Mesothelial cell of epicardium (in vitro differentiated cells): Measurements from ENCODE around the gene TRANK1. TPM values are rescaled to one million over a fixed set of nuclear protein-coding genes. Genes with fewer than 3 reads are reported as not detected.
A peak's percentile ranks its signal among the peaks of the same experiment; 100 is the strongest.

ENCODE experiments used
- DNase-seq, 2 experiments: peaks; one replicate each; pipeline ENCODE4 v3.0.0; 2021; ENCODE audit warnings: low spot score in 2 of 2; ENCODE audit not compliant: unreplicated experiment in 2 of 2
- H3K27ac Mint-ChIP-seq: 2 replicates; pipeline ENCODE4 v1.8.0; 2021; ENCODE audit warnings: mixed read lengths
- H3K27me3 Mint-ChIP-seq: 2 replicates; pipeline ENCODE4 v1.8.0; 2021; ENCODE audit warnings: low read depth, mixed read lengths
- H3K36me3 Mint-ChIP-seq: 2 replicates; pipeline ENCODE4 v1.8.0; 2021; ENCODE audit warnings: mixed read lengths
- H3K4me1 Mint-ChIP-seq: 2 replicates; pipeline ENCODE4 v1.8.0; 2021; ENCODE audit warnings: mixed read lengths
- H3K4me3 Mint-ChIP-seq: 2 replicates; pipeline ENCODE4 v1.8.0; 2021; ENCODE audit warnings: mild to moderate bottlenecking, moderate library complexity, mixed read lengths
- H3K9me3 Mint-ChIP-seq: 2 replicates; pipeline ENCODE4 v1.8.0; 2021; ENCODE audit warnings: mixed read lengths
- total RNA-seq: library from RNA; stranded (reverse); gene quantifications from 3 replicates; pipeline ENCODE4 v1.2.1, GENCODE V29; 2021
- TF ChIP-seq, protein P1 (sequence below): fragments of 200-600 bp; sonication (generic); IDR thresholded peaks from one replicate; pipeline ENCODE4 v1.5.0; 2021; ENCODE audit warnings: antibody characterized with exemption; ENCODE audit not compliant: unreplicated experiment

TRANK1 gene
- total RNA-seq, 1 donor from 2014 or later: 76.8 TPM

DNA sequence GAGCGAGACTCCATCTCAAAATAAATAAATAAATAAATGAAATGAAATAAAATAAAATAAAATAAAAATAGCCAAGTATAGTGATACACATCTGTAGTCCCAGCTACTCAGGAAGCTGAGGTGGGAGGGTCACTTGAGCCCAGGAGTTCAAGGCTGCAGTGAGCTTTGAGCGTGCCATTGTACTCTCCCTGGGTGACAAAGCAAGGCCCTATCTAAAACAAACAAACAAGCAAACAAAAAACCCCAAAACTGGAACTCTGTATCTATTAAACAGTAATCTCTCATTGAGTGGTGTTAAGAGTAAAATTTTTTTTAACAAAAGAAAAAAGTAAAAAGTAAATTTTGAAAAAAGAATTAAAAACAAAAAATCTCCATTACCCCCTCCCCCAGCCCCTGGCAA is 27.3 kb upstream of the TRANK1 start:
- DNase-seq: no peak
- no peaks in the 10 kb centered on the region for H3K27me3 Mint-ChIP-seq
- TF ChIP-seq, protein P1, sequence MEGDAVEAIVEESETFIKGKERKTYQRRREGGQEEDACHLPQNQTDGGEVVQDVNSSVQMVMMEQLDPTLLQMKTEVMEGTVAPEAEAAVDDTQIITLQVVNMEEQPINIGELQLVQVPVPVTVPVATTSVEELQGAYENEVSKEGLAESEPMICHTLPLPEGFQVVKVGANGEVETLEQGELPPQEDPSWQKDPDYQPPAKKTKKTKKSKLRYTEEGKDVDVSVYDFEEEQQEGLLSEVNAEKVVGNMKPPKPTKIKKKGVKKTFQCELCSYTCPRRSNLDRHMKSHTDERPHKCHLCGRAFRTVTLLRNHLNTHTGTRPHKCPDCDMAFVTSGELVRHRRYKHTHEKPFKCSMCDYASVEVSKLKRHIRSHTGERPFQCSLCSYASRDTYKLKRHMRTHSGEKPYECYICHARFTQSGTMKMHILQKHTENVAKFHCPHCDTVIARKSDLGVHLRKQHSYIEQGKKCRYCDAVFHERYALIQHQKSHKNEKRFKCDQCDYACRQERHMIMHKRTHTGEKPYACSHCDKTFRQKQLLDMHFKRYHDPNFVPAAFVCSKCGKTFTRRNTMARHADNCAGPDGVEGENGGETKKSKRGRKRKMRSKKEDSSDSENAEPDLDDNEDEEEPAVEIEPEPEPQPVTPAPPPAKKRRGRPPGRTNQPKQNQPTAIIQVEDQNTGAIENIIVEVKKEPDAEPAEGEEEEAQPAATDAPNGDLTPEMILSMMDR: no peak
- H3K9me3 Mint-ChIP-seq: no peaks in the 10 kb centered on the region
- H3K4me1 Mint-ChIP-seq: peaks cover 20% of the 10 kb centered on the region
- no peak overlapping the region for H3K4me3 Mint-ChIP-seq
- peaks cover 5% of the 10 kb centered on the region for H3K36me3 Mint-ChIP-seq
- peak overlapping the region; percentile 43 for H3K27ac Mint-ChIP-seq

DNA sequence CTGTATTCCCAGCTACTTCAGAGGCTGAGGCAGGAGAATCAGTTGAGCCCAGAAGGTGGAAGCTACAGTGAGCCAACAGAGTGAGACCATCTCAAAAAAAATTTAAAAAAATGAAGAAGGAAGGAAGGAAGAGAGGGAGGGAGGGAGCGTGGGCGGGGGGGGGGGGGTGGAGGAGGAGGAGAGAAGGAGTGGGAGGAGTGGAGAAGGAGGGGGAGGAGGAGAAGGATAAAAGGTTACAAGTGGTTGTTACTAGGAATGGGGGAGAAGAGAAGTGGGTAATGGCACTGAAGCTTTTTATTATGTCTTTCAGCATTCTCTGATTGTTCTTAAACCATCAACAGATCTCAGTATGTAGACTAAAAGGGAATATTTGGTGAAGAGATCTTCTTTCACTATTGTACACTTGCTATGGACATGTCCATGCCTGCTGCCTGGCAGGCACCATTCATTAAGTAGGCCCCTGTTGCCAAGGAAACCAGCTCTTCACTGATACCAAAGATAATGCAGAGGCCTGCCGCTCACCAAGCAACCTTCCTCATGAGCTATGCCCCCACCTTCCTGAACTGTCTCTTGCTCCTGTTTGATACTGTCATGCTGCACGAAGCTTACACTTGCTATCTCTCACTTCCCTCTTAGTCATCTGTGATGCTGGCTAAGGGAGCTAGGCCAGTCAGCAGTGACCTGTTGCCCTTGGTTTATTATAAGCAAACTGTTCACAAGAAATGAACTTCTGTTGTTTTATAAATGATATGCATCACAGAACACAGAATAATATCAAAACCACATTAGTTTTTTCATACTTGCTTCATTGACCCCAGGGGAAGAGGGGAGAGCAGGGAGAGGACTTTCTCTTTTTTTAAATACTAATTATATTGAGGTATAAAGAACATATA is 24.9 kb upstream of the TRANK1 start:
- no peaks in the 10 kb centered on the region for H3K9me3 Mint-ChIP-seq
- TF ChIP-seq, protein P1: no peak
- DNase-seq: peak in 1 of 2 experiments; percentile 53

DNA sequence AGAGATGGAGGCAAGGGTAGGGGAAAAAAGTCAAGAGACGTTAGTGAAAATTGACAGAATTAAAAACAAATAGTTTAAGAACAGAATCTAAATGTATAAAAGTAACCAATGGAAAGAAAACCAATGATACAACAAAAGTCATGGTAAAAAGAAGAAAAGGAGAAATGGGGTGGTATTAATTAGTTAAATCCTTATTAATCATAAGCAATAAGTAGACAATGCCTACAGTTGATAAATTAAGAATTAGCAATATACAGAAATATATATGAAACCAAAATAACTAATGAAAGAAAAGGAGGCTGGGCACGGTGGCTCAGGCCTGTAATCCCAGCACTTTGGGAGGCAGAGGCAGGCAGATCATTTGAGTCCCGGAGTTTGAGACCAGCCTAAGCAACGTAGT is 24.2 kb upstream of the TRANK1 start:
- Mint-ChIP-seq H3K27me3 (no peaks in the 10 kb centered on the region), H3K27ac (peak overlapping the region; percentile 92), H3K4me3 (no peak overlapping the region), H3K9me3 (no peaks in the 10 kb centered on the region), H3K4me1 (peaks cover 38% of the 10 kb centered on the region), H3K36me3 (peaks cover 4% of the 10 kb centered on the region)
- no peak for DNase-seq
- TF ChIP-seq, protein P1: no peak

More for the DNA sequence above, 24.9 kb upstream of the TRANK1 start:
- no peaks in the 10 kb centered on the region for H3K27me3 Mint-ChIP-seq
- H3K4me1 Mint-ChIP-seq: peaks cover 36% of the 10 kb centered on the region
- peak overlapping the region; percentile 92 for H3K27ac Mint-ChIP-seq
- peaks cover 4% of the 10 kb centered on the region for H3K36me3 Mint-ChIP-seq
- no peak overlapping the region for H3K4me3 Mint-ChIP-seq

DNA sequence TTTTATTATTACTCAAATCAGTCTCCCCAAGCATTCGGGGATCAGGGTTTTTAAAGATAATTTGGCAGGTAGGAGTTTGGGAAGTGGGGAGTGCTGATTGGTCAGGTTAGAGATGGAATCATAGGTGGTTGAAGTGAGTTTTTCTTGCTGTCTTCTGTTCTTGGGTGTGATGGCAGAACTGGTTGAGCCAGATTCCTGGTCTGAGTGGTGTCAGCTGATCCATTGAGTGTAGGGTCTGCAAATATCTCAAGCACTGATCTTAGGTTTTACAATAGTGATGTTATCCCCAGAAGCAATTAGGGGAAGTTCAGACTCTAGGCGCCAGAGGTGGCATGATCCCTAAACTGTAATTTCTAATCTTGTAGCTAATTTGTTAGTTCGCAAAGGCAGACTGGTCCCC is 20.6 kb upstream of the TRANK1 start:
- Mint-ChIP-seq H3K4me1 (peaks cover 32% of the 10 kb centered on the region), H3K36me3 (no peaks in the 10 kb centered on the region), H3K4me3 (peak overlapping the region; percentile 3), H3K9me3 (no peaks in the 10 kb centered on the region), H3K27ac (peak overlapping the region; percentile 78), H3K27me3 (no peaks in the 10 kb centered on the region)
- peak in 1 of 2 experiments; percentile 65 for DNase-seq
- TF ChIP-seq, protein P1: no peak

DNA sequence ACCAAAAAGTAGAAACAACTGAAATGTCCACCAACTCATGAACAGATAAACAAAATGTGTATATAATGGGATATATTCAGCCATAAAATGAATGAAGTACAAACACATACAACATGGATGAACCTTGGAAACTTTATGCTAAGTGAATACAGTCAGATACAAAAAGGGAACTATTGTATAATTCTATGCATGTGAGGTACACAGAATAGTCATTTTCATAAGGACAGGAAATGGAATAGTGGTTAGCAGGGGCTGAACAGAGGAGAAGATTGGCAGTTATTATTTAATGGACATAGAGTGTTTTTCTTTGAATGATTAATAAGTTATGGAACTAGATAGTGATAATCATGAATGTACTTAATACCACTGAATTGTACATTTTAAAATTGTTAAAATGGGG is 20.0 kb upstream of the TRANK1 start:
- H3K27ac Mint-ChIP-seq: peak overlapping the region; percentile 78
- H3K4me3 Mint-ChIP-seq: no peak overlapping the region
- H3K4me1 Mint-ChIP-seq: peaks cover 31% of the 10 kb centered on the region
- DNase-seq: no peak
- TF ChIP-seq, protein P1: no peak
- no peaks in the 10 kb centered on the region for H3K27me3 Mint-ChIP-seq
- no peaks in the 10 kb centered on the region for H3K9me3 Mint-ChIP-seq
- no peaks in the 10 kb centered on the region for H3K36me3 Mint-ChIP-seq
